ENCODE data around the gene PRICKLE4. TPM values are rescaled to one million over a fixed set of nuclear protein-coding genes. Genes with fewer than 3 reads are reported as not detected.

The PRICKLE4 gene
- total and polyA plus RNA-seq, 2 of the 4 experiments (the other 2 are of a cell fraction): 0.72 TPM; not detected in 1

DNA sequence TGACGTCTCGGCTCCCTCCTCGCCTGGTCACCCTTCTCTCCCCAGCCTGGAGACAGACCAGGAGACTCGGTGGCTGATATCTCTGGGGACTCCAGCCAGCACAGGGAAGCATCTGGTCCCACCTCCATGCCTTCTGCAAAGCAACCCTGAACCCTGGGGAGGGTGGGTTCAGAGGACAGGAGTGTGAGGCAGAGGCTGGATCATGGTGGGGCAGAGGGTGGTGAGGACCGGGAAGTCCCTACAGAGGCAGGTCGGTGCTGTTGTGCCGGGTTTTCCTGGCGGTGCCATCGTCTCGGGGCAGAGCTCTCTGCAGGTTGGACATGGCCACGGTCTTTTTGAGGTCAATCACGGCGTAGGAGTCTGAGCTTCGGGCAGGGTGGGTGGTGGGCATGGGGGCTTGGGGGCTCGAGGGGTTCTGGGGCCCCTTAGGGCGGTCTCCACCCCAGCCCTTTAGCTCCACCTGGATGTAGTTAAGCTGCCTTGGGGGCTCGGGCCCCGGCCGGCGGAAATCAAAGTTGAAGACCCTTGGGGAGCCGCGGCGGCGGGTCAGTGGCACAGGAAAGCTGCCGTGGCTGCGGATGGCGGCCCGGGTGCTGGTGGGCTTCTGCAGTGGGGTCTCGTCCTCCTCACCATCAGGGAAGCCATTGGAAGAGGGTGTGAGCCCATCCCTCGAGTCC lies 10.1 kb upstream of the PRICKLE4 start:
- Histone ChIP-seq H3K4me2 (ENCODE audit: low read depth, low read length) (no peak overlapping the region), H3K14ac (replicated peaks; ENCODE audit: low read depth, low read length) (no peak overlapping the region), H3K9me3 (ENCODE audit: control insufficient read depth, insufficient read depth, low read length) (no peaks in the 10 kb centered on the region), H2AK9ac (replicated peaks; ENCODE audit: low read depth, low read length, poor library complexity) (peak overlapping the region; percentile 67), H2AK5ac (ENCODE audit: low read depth, low read length) (no peak overlapping the region), H3K4me1 (ENCODE audit: control insufficient read depth, insufficient read depth, low read length) (peaks cover 5% of the 10 kb centered on the region; the same call in 1 of the 2 replicates), H3K27ac (ENCODE audit: insufficient read depth, low read length) (no peak overlapping the region), H4K8ac (ENCODE audit: low read depth in 2 of 2, low read length in 2 of 2) (no peak overlapping the region), H2BK120ac (ENCODE audit: low read depth, low read length) (no peak overlapping the region), H3K23ac (ENCODE audit: low read depth, low read length) (no peak overlapping the region), H2BK15ac (ENCODE audit: low read depth, low read length) (no peak overlapping the region), H3K18ac (ENCODE audit: low read depth, low read length) (no peak overlapping the region), H2BK5ac (ENCODE audit: low read depth, low read length, poor library complexity, severe bottlenecking) (no peak overlapping the region), H3K36me3 (ENCODE audit: control insufficient read depth, insufficient read depth, low read length) (peaks cover 37% of the 10 kb centered on the region), H3K4me3 (ENCODE audit: insufficient read depth, low read depth, low read length) (no peak overlapping the region), H4K5ac (ENCODE audit: low read depth, low read length) (no peak overlapping the region), H3K9me1 (ENCODE audit: insufficient read depth, low read length) (no peaks in the 10 kb centered on the region), H4K20me1 (ENCODE audit: insufficient read depth, low read length) (no peaks in the 10 kb centered on the region), H2AFZ (replicated peaks; ENCODE audit: low read length, poor library complexity) (no peak overlapping the region), H3K9ac (ENCODE audit: low read depth, low read length) (no peak overlapping the region), H3K27me3 (ENCODE audit: control insufficient read depth, insufficient read depth, low read length) (no peaks in the 10 kb centered on the region), H3K79me1 (ENCODE audit: low read depth in 1 of 2, low read length in 2 of 2) (no peaks in the 10 kb centered on the region), H4K91ac (ENCODE audit: insufficient read depth, low read depth, low read length) (no peak overlapping the region), H3K4ac (ENCODE audit: low read depth, low read length) (no peak overlapping the region), H3K56ac (ENCODE audit: extremely low read depth, insufficient read depth, low read length) (no peak overlapping the region), H2BK20ac (ENCODE audit: low read depth, low read length) (no peak overlapping the region)
- 100% methylated on average over 3 of the region's 30 CpGs; no CpG with 5 or more reads in 1 of the 2 experiments for WGBS, 2 experiments (ENCODE audit: extremely low coverage in 2 of 2, insufficient read length in 1 of 2)
- ATAC-seq (ENCODE audit: low read depth) (no peak), DNase-seq (no peak)
- no peak for TF ChIP-seq MXI1 (IDR thresholded peaks at IDR 0.05; ENCODE audit: borderline replicate concordance, low read depth, low read length)
- no peak for TF ChIP-seq POLR2A (IDR thresholded peaks at IDR 0.05; ENCODE audit: low read depth, low read length)
- no peak for TF ChIP-seq SMC3 (IDR thresholded peaks at IDR 0.05; ENCODE audit: low read depth, low read length)
- no peak for TF ChIP-seq FOS (IDR thresholded peaks at IDR 0.05; ENCODE audit: low read depth, low read length)
- TF ChIP-seq, protein P1, sequence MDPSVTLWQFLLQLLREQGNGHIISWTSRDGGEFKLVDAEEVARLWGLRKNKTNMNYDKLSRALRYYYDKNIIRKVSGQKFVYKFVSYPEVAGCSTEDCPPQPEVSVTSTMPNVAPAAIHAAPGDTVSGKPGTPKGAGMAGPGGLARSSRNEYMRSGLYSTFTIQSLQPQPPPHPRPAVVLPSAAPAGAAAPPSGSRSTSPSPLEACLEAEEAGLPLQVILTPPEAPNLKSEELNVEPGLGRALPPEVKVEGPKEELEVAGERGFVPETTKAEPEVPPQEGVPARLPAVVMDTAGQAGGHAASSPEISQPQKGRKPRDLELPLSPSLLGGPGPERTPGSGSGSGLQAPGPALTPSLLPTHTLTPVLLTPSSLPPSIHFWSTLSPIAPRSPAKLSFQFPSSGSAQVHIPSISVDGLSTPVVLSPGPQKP (IDR thresholded peaks at IDR 0.05; ENCODE audit: borderline replicate concordance, low read depth, low read length): no peak
- no peak for TF ChIP-seq RAD21 (IDR thresholded peaks at IDR 0.05; ENCODE audit: low read length)
- TF ChIP-seq MAZ (IDR thresholded peaks at IDR 0.05; ENCODE audit: borderline replicate concordance, low read depth, low read length): no peak
- TF ChIP-seq MAFK (IDR thresholded peaks at IDR 0.05; ENCODE audit: low read depth, low read length): no peak
- intact Hi-C loops (cut with micrococcal nuclease) (no loop called here), dilution Hi-C loops (cut with HindIII; ENCODE audit: low sequenced_read_pairs, unreplicated experiment) (no loop called here), in situ Hi-C loops (cut with MboI; ENCODE audit: low sequenced_read_pairs) (no loop called here)
- ChIA-PET POLR2A (ENCODE audit: unreplicated experiment) (no interaction called here), CTCF (no interaction called here)
- no TSS peak for BruUV-seq (replicated peaks)
